Parathyroid adenoma (tissue), 2 donors: ENCODE data around the gene MON2.

Source experiments
- H2AFZ ChIP-seq: fragments of 300-600 bp; sonication (generic); one replicate; pipeline ENCODE4 v1.7.0; 2017; ENCODE audit warnings: antibody characterized with exemption, mild to moderate bottlenecking
- H3K27ac ChIP-seq: fragments of 300-600 bp; sonication (generic); one replicate; pipeline ENCODE4 v1.7.0; 2017
- H3K27me3 ChIP-seq: fragments of 300-600 bp; sonication (generic); one replicate; pipeline ENCODE4 v1.7.0; 2017; ENCODE audit warnings: low read length; ENCODE audit not compliant: control insufficient read depth, insufficient read depth
- H3K36me3 ChIP-seq: fragments of 300-600 bp; sonication (generic); one replicate; pipeline ENCODE4 v1.7.0; 2017; ENCODE audit warnings: low read length; ENCODE audit not compliant: control insufficient read depth, insufficient read depth
- H3K4me1 ChIP-seq: fragments of 300-600 bp; sonication (generic); one replicate; pipeline ENCODE4 v1.7.0; 2017; ENCODE audit warnings: control low read depth
- H3K4me2 ChIP-seq: fragments of 300-600 bp; sonication (generic); one replicate; pipeline ENCODE4 v1.7.0; 2017; ENCODE audit warnings: low read length
- H3K4me3 ChIP-seq: fragments of 300-600 bp; sonication (generic); one replicate; pipeline ENCODE4 v1.7.0; 2017; ENCODE audit warnings: low read depth, low read length
- H3K79me2 ChIP-seq: fragments of 300-600 bp; sonication (generic); one replicate; pipeline ENCODE4 v1.7.0; 2017; ENCODE audit warnings: control low read depth
- H3K9ac ChIP-seq: fragments of 300-600 bp; sonication (generic); one replicate; pipeline ENCODE4 v1.7.0; 2017; ENCODE audit warnings: mild to moderate bottlenecking
- H3K9me3 ChIP-seq: fragments of 300-600 bp; sonication (generic); one replicate; pipeline ENCODE4 v1.7.0; 2017; ENCODE audit warnings: low read length; ENCODE audit not compliant: control insufficient read depth
- CTCF ChIP-seq: fragments of 300-600 bp; sonication (generic); IDR thresholded peaks from one replicate; pipeline ENCODE4 v1.7.0; 2017; ENCODE audit warnings: antibody characterized with exemption, mild to moderate bottlenecking
- donor health status: primary hyperparathyroidism.

The MON2 gene

GRCh38 chr12:62562846-62563245 is 96.2 kb downstream of the MON2 start:
- Histone ChIP-seq H3K4me3 (no peak overlapping the region), H3K9ac (no peak overlapping the region), H3K4me1 (no peaks in the 10 kb centered on the region), H3K36me3 (no peaks in the 10 kb centered on the region), H3K4me2 (no peak overlapping the region), H3K9me3 (no peaks in the 10 kb centered on the region), H3K27ac (no peak overlapping the region), H3K79me2 (no peaks in the 10 kb centered on the region), H2AFZ (no peak overlapping the region), H3K27me3 (no peaks in the 10 kb centered on the region)
- TF ChIP-seq CTCF = no peak

DNA sequence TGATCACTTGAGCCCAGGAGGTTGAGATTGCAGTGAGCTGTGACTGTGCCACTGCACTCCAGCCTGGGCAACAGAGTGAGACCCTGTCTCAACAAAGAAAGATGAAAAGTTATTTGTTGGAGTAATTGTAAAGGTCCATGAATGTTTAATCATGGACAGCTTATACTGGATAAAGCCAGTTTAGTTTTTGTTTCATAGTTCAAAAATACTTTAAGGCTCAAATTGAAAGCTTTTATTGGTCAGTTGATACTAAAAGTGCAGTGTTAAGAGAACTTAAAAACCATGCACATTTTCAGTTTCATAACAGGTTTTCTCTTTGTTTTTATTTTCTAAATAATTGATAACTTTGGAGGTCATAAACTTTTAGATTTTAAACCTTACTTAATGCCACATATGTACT is 108.4 kb downstream of the MON2 start:
- no peaks in the 10 kb centered on the region for H3K27me3 ChIP-seq
- no peaks in the 10 kb centered on the region for H3K79me2 ChIP-seq
- no peaks in the 10 kb centered on the region for H3K36me3 ChIP-seq
- no peak overlapping the region for H2AFZ ChIP-seq
- H3K4me3 ChIP-seq = no peak overlapping the region
- H3K27ac ChIP-seq = no peak overlapping the region
- H3K4me2 ChIP-seq = no peak overlapping the region
- no peak for TF ChIP-seq CTCF
- no peaks in the 10 kb centered on the region for H3K9me3 ChIP-seq
- no peak overlapping the region for H3K9ac ChIP-seq
- no peaks in the 10 kb centered on the region for H3K4me1 ChIP-seq

DNA sequence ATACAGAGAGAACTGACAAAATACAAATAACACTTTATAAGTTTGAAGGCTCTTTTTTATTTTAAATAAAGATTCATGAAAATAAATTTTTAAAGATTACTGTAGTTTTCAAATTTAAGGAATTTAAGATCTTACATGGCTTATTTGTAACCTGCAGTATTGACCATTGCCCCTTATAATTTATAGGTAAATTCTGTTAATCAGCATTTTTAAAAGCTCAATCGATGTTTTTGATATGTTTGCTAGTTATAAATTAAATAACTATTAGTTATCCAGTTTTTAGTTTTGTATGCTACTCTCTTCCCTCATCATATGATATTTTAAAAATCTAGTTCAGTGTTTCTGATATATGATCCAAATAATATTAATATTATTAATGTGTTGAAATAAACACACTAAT is 109.9 kb downstream of the MON2 start:
- no peaks in the 10 kb centered on the region for H3K4me1 ChIP-seq
- H3K36me3 ChIP-seq = no peaks in the 10 kb centered on the region
- H3K4me2 ChIP-seq = no peak overlapping the region
- H3K27me3 ChIP-seq = no peaks in the 10 kb centered on the region
- no peak overlapping the region for H3K9ac ChIP-seq
- TF ChIP-seq CTCF = no peak
- no peak overlapping the region for H3K27ac ChIP-seq
- H3K4me3 ChIP-seq = no peak overlapping the region
- no peak overlapping the region for H2AFZ ChIP-seq
- H3K79me2 ChIP-seq = no peaks in the 10 kb centered on the region
- H3K9me3 ChIP-seq = no peaks in the 10 kb centered on the region

DNA sequence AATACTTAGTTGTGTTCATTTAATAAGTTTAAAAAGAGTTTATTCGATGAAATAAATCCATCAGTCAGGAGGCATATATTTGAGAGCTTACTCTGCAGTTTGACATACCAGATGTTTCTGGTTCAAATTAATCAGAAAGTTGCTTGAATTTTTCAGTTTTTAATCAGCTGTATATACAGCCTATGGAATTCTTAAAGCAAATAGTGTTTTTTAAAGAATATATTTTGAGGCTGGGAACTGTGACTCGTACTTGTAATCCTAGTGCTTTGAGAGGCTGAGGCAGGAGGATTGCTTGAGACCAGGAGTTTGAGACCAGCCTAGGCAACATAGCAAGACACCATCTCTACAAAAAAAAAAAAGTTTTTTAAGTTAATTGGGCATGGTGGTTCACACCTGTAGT is 112.1 kb downstream of the MON2 start:
- Histone ChIP-seq H3K9ac (no peak overlapping the region), H3K27ac (no peak overlapping the region), H3K79me2 (no peaks in the 10 kb centered on the region), H3K36me3 (no peaks in the 10 kb centered on the region), H3K4me3 (no peak overlapping the region), H3K4me1 (no peaks in the 10 kb centered on the region), H2AFZ (no peak overlapping the region), H3K9me3 (no peaks in the 10 kb centered on the region), H3K4me2 (no peak overlapping the region), H3K27me3 (no peaks in the 10 kb centered on the region)
- no peak for TF ChIP-seq CTCF

- peak; percentile 65 for TF ChIP-seq CTCF
- no peak overlapping the region for H3K4me2 ChIP-seq
- no peak overlapping the region for H3K9ac ChIP-seq
- H3K36me3 ChIP-seq = no peaks in the 10 kb centered on the region
- H3K27ac ChIP-seq = no peak overlapping the region
- H2AFZ ChIP-seq = no peak overlapping the region
- H3K4me3 ChIP-seq = no peak overlapping the region
- no peaks in the 10 kb centered on the region for H3K79me2 ChIP-seq
- no peaks in the 10 kb centered on the region for H3K27me3 ChIP-seq
- H3K4me1 ChIP-seq = no peaks in the 10 kb centered on the region
- no peaks in the 10 kb centered on the region for H3K9me3 ChIP-seq
Observed at GRCh38 chr12:62581288-62582064, 114.8 kb downstream of the MON2 start.
